ENCODE results near the gene PCYT1A.

- TF ChIP-seq POLR2A (IDR thresholded peaks at IDR 0.05) (no peak), CTCF (IDR thresholded peaks at IDR 0.05 in 4 of 5, conservative IDR thresholded peaks at IDR 0.05 in 1 of 5) (no peak)
Observed at GRCh38 chr3:196288141-196288460, 575 bp upstream of the PCYT1A start.
